HG02884 (cell line): ENCODE data around the gene FKRP.

Experiments
- ATAC-seq: cut with Tn5 transposase; IDR thresholded peaks from one replicate; pipeline ENCODE4 v1.9.1; 2021; ENCODE audit warnings: mild to moderate bottlenecking, moderate library complexity; ENCODE audit not compliant: unreplicated experiment

FKRP gene

DNA sequence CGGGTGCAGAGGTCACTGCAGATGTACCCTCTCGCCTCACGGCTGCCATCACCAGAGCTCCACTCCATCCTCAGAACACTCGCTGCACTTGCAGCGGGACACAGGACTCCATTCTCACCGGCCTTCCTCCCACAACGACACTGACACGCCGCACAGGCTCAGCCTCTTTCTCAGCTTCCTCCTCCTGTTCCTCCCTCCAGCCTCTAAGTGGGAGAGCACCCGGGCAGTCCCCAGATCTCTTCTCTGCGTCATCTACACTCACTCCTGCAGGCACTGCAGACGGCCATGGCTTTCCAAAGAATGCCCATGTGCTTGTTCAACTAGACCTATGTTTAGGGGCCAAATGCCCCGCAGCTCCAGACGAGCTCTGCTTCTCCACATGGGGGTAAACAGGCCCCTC is 14.3 kb upstream of the FKRP start:
- no peak for ATAC-seq

DNA sequence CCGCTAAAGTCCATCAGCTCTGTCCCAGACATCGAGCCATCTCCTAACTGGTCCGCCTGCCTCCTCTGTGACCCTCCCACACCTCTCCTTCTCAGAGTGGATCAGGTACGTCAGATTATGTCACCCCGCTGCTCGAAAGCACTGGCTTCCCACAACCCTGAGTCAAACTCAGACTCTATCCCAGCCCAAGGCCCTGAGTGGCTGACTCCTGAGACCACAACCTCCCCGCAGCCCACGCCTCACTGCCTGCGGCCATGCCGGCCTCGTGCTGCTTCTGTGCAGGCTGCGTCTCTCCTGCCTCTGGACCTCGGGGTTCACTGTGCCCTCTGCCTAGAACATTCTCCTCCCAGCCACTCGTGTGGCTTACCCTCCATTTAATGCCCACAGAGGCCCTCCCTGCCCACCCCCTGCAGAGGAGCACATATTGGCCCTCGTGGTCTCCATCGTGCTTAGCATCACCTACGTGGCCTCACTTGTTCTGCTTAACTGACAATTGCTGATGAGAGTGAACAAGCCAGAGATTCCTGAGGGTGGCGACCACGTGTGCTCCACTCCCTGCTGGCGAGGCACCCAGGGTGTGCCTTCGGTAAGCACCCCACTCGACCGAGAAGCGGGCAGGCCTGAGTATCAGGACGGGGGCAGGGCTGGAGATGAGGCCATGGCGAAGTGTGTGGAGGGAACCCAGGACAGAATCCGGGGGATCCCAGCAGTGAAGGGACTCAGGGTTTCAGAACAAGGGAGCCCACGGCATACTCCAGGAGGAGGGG is 13.5 kb upstream of the FKRP start:
- ATAC-seq: no peak

DNA sequence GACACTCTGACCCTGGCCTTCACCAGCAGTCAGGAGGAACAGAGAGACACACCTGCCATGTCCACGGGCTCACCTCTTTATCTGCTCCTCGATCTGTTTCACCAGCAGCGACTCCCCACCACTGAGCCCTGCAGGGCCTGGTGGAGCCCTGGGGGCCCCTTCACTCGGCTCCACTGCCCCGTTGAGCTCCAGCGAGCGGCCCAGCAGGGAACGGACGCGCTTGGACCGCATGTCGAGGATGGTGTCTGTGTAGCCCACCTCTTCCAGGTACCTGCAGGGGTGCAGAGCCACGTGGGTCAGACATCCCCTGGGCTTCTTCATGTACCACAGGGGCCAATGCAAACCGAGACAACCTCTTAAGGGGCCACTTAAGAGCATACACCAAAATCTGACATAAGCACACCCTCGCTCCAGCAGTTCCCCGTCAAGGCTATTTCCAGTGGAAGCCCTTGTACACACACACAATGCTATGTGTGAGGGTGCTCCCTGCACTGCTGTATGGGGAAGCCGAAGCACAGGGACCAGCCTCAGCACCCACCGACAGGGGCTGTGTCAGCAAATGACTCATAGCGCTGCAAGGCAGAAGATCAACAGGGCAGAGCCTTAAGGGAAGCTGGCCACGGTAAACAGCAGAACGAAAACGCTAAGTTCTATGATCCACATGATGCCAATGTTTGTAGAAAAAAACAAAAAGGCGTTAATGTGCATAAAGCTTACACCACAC is 12.7 kb upstream of the FKRP start:
- ATAC-seq: no peak

- no peak for ATAC-seq
Measured at GRCh38 chr19:46733690-46734292, 12.1 kb upstream of the FKRP start.

DNA sequence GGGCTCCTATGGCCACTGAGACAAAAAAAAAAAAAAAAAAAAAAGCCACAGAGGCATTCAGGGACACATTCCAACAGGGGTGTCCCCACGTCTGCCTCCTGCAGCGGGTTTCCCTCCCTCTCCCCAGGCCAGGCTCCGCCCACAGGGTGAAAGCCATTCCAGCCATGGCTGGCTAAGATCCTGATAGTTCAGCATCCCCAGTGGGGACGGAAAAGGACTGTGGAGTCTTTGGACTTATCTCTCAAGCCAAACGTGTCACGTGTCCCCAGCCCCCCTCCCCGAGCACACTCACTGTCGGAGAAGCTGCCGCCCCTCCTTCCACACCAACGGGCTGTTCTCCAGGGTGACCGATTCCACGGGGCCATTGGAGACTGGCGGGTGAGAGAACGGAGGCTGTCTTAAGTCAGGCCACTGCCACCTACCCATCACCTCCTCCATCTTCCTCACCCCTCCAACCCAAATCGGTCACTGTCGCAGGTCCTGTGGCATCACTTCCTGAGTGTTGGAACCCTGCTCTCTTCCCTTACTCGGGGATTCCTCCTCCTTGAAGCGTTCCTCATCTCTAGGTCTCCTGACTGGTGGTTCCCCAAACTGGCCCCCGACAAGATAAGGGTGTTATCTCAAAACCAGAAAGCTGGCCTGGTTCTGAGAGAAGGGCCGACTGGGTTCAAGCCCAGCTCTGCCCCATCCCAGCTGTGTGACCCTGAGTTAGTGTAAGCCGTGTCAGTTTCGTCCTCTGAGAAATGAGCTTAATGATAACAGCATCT is 9.1 kb upstream of the FKRP start:
- ATAC-seq: no peak

DNA sequence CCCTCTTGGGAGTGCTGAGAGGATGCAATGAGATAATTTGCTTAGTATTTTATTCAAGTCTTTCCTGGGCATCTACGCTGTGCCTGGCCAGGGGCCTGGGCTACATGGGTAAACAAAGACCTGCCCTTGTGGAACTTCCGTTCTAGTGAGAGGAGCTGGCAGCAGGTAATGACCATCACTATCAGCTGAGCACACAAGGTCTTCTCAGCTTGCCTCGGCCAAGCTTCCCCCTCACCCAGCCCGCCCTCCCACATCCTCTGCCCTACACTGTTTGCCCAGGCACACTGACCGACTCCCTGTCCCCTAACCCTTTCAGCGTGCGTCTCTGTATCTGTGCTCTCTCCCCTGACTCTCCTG is 8.6 kb upstream of the FKRP start:
- ATAC-seq: no peak

DNA sequence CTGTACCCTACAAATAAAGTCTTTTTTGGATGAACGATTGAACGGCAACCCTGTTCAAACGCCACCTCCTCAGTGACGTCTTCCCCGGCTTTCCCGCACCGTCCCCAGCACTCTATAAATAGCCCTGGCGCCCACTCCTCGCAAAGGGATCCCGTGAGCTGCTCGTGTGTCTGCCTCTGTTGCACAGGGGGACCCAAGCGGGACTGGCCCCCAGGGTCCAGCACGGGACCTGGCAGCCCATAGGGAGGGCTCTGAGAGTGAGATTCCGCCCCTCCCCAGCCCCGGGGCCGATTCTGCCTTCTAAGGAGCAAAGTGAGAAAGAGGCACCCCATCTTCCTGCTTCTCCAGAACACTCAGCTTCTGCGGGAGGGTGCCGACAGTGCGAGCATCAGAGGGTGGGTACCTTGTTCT is 8.1 kb upstream of the FKRP start:
- no peak for ATAC-seq

- ATAC-seq: no peak
Measured at GRCh38 chr19:46739290-46739771, 6.5 kb upstream of the FKRP start.

DNA sequence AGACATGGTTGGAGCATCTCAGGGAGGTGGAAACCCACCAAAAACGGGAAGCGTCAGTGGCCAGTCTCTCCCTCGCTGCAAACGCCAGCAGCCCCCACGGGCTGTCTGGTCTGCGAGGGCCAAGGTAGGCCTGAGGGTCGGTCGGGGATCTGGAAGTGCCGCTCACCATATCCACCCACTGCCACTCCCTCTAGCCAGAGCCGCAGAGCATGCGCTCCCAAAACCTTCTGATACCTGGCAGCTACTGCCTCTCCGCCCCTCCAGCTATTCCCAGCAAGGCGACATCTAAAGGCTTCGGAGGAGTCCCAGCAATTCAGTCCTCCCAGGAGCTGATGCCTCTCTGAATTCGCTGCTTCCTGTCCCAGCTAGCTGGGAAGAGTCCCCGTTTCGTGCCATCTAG is 4.4 kb upstream of the FKRP start:
- no peak for ATAC-seq

- no peak for ATAC-seq
Measured at GRCh38 chr19:46742926-46743480, 2.9 kb upstream of the FKRP start.

DNA sequence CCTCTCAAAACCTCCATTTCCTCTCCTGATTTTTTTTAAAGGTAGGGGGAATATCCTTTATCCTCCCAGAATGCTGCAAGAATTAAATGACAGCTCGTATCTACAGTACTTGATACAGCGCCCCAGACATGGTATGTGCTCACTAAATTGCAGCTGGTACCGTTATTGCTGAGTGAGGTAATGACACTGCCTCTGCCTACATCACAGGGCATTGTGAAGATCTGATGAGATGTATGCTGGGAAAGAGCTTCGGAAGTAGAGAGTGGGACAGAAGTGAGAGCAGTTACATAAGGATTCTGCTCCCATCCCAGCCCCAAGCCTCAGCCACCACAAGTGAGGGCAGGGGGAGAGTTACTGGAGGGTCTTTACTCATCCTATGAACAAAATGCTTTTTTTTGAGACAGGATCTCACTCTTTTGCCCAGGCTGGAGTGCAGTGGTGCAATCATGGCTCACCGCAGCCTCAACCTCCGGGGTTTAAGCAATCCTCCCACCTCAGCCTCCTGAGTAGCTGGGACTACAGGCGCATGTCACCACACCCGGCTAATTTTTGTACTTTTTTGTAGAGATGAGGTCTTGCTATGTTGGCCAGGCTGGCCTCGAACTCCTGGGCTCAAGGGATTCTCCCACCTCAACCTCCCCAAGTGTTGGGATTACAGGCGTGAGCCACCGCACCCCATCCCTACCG is 1.7 kb upstream of the FKRP start:
- no peak for ATAC-seq

DNA sequence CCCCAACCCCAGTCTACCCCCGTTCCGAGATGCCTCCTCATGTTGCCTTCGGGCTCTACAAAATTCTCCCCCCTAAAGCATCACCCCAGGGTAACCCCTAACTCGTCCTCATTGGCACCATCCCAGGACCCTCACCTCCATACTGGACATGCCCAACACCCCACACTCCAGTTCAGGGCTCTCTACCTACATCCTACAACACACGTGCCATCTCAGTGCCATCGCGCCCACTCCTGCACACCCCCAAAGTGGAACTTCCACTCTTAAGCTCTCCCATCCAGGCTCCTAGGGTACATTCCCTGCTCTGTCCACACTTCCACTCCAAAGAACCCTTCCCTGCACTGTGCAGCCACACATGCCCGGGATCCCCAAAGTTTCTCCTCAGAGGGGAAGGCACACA is 827 bp upstream of the FKRP start:
- ATAC-seq: no peak

DNA sequence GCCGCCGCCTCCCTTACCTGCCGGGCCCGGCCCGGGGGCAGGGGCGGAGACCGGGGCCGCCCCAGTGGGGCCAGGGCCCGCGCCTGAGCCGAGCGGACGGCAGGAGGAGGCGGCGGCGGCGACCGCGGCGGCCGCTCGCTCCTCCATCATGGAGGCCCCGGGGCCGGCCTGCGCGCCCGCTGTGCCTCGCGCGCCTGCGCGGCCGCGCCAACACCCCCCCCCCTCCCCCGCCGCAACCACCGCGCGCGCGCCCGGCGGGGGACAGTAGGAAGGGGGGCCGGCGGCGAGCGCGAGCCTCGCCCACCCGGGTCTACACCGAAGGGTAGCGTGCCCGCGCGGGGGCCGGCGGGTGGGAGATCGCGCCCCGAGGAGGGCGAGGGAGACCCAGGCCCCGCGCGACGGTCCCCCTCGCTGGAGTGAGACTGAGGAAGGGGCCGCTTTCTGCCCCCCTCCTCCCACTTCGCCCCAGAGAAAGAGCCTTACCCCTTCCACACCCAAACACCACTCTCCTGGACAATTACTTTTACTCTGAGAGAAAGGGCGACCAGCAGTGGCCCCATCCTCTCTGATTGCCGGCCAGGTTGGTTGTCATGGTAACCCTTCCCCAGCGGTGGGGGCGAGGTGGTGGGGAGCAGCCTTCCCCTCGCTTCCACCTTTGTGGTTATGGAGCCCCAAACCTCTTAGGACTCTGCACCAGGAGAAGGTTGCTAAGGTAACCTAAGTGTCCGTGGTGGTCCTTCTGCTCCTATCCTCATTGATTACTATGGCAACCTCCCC is 612 bp downstream of the FKRP start, which contains the start of gene STRN4:
Gene STRN4 (minus strand): TSS at position 170 of the 777 bp plus-strand sequence. CDS start 20 bp downstream, at position 150.
- ATAC-seq: no peak

- ATAC-seq: no peak
Measured at GRCh38 chr19:46748325-46749109, 2.7 kb downstream of the FKRP start.

DNA sequence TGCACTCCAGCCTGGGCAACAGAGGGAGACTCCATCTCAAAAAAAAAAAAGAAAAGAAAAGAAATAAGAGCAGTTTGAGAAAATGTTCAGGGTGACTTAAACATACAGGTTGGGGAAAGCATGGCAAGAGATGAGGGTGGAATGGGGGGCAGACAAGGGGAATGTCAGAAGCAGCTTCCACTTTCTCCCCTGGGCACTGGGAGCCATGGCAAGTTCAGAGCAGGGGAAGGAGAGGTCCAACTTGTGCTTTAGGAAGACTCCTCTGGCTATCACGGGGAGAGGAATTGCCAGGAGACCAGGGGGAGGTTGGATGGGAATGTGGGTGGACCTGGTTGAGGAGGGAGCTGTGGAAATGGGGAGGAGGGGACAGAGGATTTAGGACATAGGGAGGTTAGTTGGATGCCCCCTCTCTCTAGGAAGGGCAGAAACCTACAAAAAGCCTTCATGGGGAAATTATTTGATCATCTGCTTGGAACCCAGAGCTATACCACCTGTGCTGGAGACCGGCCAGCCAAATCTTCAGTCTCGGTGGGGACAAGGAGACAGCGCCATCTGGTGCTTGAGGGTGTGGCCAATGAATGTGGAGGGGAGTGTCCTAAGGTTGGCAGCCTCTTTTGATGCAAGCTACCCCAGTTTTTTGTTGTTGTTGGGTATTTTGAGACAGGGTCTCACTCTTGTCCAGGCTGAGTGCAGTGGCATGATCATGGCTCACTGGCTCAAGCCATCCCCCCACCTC is 7.7 kb downstream of the FKRP start:
- ATAC-seq: no peak

DNA sequence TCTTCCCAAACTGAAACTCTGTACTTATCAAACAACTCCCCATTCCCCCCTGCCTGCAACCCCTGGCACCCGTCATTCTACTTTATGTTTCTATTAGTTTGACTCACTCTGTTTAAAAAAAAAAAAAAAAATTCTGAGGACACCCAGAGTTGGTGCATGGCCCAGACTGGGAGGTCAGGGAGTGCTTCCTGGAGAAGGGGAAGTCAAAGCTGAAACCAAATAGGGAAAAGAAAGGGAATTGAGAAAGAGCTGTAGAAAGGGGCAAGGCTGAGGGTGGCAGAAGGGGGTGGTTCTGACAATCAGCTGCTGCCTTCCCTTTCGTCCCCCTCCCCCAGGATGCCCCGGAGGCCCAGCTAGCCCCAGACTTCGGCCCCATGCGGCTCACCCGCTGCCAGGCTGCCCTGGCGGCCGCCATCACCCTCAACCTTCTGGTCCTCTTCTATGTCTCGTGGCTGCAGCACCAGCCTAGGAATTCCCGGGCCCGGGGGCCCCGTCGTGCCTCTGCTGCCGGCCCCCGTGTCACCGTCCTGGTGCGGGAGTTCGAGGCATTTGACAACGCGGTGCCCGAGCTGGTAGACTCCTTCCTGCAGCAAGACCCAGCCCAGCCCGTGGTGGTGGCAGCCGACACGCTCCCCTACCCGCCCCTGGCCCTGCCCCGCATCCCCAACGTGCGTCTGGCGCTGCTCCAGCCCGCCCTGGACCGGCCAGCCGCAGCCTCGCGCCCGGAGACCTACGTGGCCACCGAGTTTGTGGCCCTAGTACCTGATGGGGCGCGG is 9.4 kb downstream of the FKRP start:
- no peak for ATAC-seq

GRCh38 chr19:46755853-46756543 is 10.1 kb downstream of the FKRP start:
- no peak for ATAC-seq
